HepG2 (cell line): ENCODE measurements around the gene GNAT2. TPM values are rescaled to one million over a fixed set of nuclear protein-coding genes. Genes with fewer than 3 reads are reported as not detected.

Experiments used
- CERS6 ChIP-seq: sonication (generic); formaldehyde crosslinking; IDR thresholded peaks from 2 replicates; pipeline ENCODE4 v1.5.0; 2020; ENCODE audit warnings: missing genetic modification reagents
- CTCF ChIP-seq: sonication (generic); formaldehyde crosslinking; IDR thresholded peaks from 2 replicates; pipeline ENCODE4 v1.5.0; 2020; ENCODE audit warnings: mild to moderate bottlenecking, missing genetic modification reagents, moderate library complexity
- E2F2 ChIP-seq: sonication (generic); formaldehyde crosslinking; IDR thresholded peaks from 2 replicates; pipeline ENCODE4 v1.4.0; 2020; ENCODE audit warnings: missing genetic modification reagents, borderline replicate concordance
- FOXP1 ChIP-seq, 2 experiments: fragments of 450-650 bp in 1 of 2; IDR thresholded peaks; 2 replicates each; pipeline ENCODE4 v1.6.1; 2017 to 2018; ENCODE audit warnings: antibody characterized with exemption in 1 of 2
- MTERF4 ChIP-seq: sonication (generic); formaldehyde crosslinking; IDR thresholded peaks from 2 replicates; pipeline ENCODE4 v1.8.0; 2023; ENCODE audit warnings: mild to moderate bottlenecking, missing genetic modification reagents
- ONECUT2 ChIP-seq: sonication (generic); formaldehyde crosslinking; IDR thresholded peaks from 2 replicates; pipeline ENCODE4 v1.4.0; 2020; ENCODE audit warnings: missing genetic modification reagents
- RBAK ChIP-seq: sonication (generic); formaldehyde crosslinking; IDR thresholded peaks from 2 replicates; pipeline ENCODE4 v1.5.1; 2020; ENCODE audit warnings: mild to moderate bottlenecking, missing genetic modification reagents
- STAT6 ChIP-seq: sonication (generic); formaldehyde crosslinking; IDR thresholded peaks from 2 replicates; pipeline ENCODE4 v1.4.0; 2020; ENCODE audit warnings: missing genetic modification reagents, mild to moderate bottlenecking, borderline replicate concordance
- TRIM22 ChIP-seq: fragments of 450-650 bp; IDR thresholded peaks from 2 replicates; pipeline ENCODE4 v1.6.1; 2017
- ZEB1 ChIP-seq: IDR thresholded peaks from 2 replicates; pipeline ENCODE4 v1.6.1; 2012; ENCODE audit warnings: mild to moderate bottlenecking, low read depth, inconsistent platforms; ENCODE audit not compliant: insufficient replicate concordance
- ZMYM2 ChIP-seq: sonication (generic); formaldehyde crosslinking; IDR thresholded peaks from 2 replicates; pipeline ENCODE4 v1.8.0; 2022; ENCODE audit warnings: mild to moderate bottlenecking, missing genetic modification reagents
- ZNF33B ChIP-seq: sonication (generic); formaldehyde crosslinking; IDR thresholded peaks from 2 replicates; pipeline ENCODE4 v1.5.1; 2020; ENCODE audit warnings: mild to moderate bottlenecking, missing genetic modification reagents
- ZNF784 ChIP-seq: sonication (generic); formaldehyde crosslinking; IDR thresholded peaks from 2 replicates; pipeline ENCODE4 v1.5.1; 2020; ENCODE audit warnings: missing genetic modification reagents, mild to moderate bottlenecking, borderline replicate concordance
- polyA plus RNA-seq, 8 experiments: library from polyadenylated mRNA; depleted of rRNA in 3 of 8; stranded (reverse) in 7 of 8; unstranded in 1 of 8; fragments of >200 nt; fragmentation: Illumina TruSeq in 4 of 8; extraction: Trizol in 4 of 8; gene quantifications; 2 replicates each; pipeline versions ENCODE4 v1.2.1 to v1.2.3, GENCODE V29; 2011 to 2016; ENCODE audit warnings: low read depth in 4 of 8, missing spikeins in 1 of 8, mixed read lengths in 1 of 8; ENCODE audit not compliant: insufficient read depth in 1 of 8
- total RNA-seq, 5 experiments: library from RNA; depleted of rRNA; stranded (reverse); fragments of >200 nt; fragmentation: Illumina TruSeq; extraction: Trizol; gene quantifications; 2 replicates each; pipeline ENCODE4 v1.2.3, GENCODE V29; 2016; ENCODE audit warnings: low read depth in 1 of 5
- TF ChIP-seq, protein P1 (sequence below): sonication (generic); formaldehyde crosslinking; IDR thresholded peaks from 2 replicates; pipeline ENCODE4 v1.5.0; 2020; ENCODE audit warnings: mild to moderate bottlenecking, missing genetic modification reagents
- TF ChIP-seq, protein P2 (sequence below): IDR thresholded peaks from 2 replicates; pipeline ENCODE4 v1.6.1; 2016; ENCODE audit warnings: mild to moderate bottlenecking

The GNAT2 gene
- total and polyA plus RNA-seq, 2 of the 13 experiments (the other 11 are each of a cell fraction or from before 2014, with no cell fraction given) = 0.08 to 0.20 TPM

DNA sequence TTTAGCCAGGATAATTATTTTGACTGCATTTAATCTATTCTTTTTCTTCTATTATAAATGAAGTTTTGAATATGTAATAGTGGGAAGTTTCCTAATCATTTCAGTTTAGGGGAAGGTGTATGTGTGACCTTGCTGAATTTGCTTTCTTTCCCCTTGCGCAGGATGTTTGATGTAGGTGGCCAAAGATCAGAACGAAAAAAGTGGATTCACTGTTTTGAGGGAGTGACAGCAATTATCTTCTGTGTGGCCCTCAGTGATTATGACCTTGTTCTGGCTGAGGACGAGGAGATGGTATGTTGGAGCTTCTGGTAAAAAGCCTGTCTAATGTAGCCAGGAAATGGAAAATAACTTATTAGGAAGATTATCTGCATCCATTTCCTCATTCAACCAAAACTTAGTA is 33.4 kb downstream of the GNAT2 start (continued):
- no peak for TF ChIP-seq STAT6 (CRISPR knock-in tag)
- TF ChIP-seq ZEB1 = no peak
- 0 out of 2 replicates have a peak, but pooled peaks have one; percentile 13 for TF ChIP-seq ONECUT2 (CRISPR knock-in tag)
- TF ChIP-seq, protein P1, sequence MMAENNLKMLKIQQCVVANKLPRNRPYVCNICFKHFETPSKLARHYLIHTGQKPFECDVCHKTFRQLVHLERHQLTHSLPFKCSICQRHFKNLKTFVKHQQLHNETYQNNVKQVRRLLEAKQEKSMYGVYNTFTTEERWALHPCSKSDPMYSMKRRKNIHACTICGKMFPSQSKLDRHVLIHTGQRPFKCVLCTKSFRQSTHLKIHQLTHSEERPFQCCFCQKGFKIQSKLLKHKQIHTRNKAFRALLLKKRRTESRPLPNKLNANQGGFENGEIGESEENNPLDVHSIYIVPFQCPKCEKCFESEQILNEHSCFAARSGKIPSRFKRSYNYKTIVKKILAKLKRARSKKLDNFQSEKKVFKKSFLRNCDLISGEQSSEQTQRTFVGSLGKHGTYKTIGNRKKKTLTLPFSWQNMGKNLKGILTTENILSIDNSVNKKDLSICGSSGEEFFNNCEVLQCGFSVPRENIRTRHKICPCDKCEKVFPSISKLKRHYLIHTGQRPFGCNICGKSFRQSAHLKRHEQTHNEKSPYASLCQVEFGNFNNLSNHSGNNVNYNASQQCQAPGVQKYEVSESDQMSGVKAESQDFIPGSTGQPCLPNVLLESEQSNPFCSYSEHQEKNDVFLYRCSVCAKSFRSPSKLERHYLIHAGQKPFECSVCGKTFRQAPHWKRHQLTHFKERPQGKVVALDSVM (CRISPR knock-in tag) = no peak
- TF ChIP-seq RBAK (CRISPR knock-in tag) = no peak
- no peak for TF ChIP-seq ZMYM2
- no peak for TF ChIP-seq FOXP1 (IDR thresholded peaks at IDR 0.05)
- TF ChIP-seq FOXP1 (CRISPR knock-in tag; IDR thresholded peaks at IDR 0.05) = peak; percentile 21; the same call in 1 of the 2 replicates
- TF ChIP-seq, protein P2, sequence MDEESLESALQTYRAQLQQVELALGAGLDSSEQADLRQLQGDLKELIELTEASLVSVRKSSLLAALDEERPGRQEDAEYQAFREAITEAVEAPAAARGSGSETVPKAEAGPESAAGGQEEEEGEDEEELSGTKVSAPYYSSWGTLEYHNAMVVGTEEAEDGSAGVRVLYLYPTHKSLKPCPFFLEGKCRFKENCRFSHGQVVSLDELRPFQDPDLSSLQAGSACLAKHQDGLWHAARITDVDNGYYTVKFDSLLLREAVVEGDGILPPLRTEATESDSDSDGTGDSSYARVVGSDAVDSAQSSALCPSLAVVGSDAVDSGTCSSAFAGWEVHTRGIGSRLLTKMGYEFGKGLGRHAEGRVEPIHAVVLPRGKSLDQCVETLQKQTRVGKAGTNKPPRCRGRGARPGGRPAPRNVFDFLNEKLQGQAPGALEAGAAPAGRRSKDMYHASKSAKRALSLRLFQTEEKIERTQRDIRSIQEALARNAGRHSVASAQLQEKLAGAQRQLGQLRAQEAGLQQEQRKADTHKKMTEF = 0 out of 2 replicates have a peak, but pooled peaks have one; percentile 47
- no peak for TF ChIP-seq CERS6
- no peak for TF ChIP-seq TRIM22
- no peak for TF ChIP-seq ZNF784
- no peak for TF ChIP-seq ZNF33B
- TF ChIP-seq MTERF4 = no peak
- TF ChIP-seq E2F2 (CRISPR knock-in tag) = no peak
- no peak for TF ChIP-seq CTCF (CRISPR knock-in tag)
